HCT116 (cell line): Measurements from ENCODE around the gene DUSP6. TPM values are rescaled to one million over a fixed set of nuclear protein-coding genes. Genes with fewer than 3 reads are reported as not detected.

Experiments used
- ATAC-seq: fragments of 200-7000 bp; cut with Tn5 transposase; 2 replicates; pipeline ENCODE4 v1.9.1; 2020; ENCODE audit warnings: mild to moderate bottlenecking, moderate library complexity
- BruUV-seq: library from RNA; stranded (reverse); fragments of 400-500 nt; replicated peaks from 2 replicates; lab custom pipeline; 2021; lab: Mats Ljungman, UMichigan
- CTCF ChIA-PET: fragments of 300-600 bp; sonication (Branson Sonifier 250); formaldehyde crosslinking; loops from one replicate; lab custom pipeline; 2021; ENCODE audit warnings: antibody characterized with exemption; lab: Charles Lee
- POLR2A ChIA-PET: fragments of 300-600, 350-600 bp; sonication (Branson Sonifier 250); formaldehyde crosslinking; loops from one replicate; lab custom pipeline; 2021; ENCODE audit warnings: antibody characterized with exemption; lab: Charles Lee
- RAD21 ChIA-PET, 2 experiments: fragments of 300-600 bp; sonication (Branson Sonifier 250); formaldehyde crosslinking; loops; one replicate each; lab custom pipeline; 2023; ENCODE audit warnings: low total read pairs in 2 of 2; ENCODE audit not compliant: uncharacterized antibody in 2 of 2, unreplicated experiment in 2 of 2, low non-redundant PET in 1 of 2; lab: Charles Lee
- DNase-seq: peaks from one replicate; pipeline ENCODE4 v3.0.0-alpha.2; 2010; ENCODE audit warnings: low read depth, low spot score
- H2AFZ ChIP-seq: fragments of 200-600 bp; shearing (Covaris generic), sonication (generic); 2 replicates; pipeline ENCODE4 v1.6.1; 2017; ENCODE audit warnings: low read depth, mixed run types, mixed read lengths, antibody characterized with exemption, low read length; ENCODE audit not compliant: poor library complexity, severe bottlenecking
- H3K27ac ChIP-seq: 2 replicates; pipeline ENCODE4 v1.5.1; 2012; ENCODE audit warnings: low read depth, low read length
- H3K27me3 ChIP-seq: fragments of 200-600 bp; sonication (generic); 2 replicates; pipeline ENCODE4 v1.6.1; 2016; ENCODE audit warnings: mixed run types, low read length, mixed read lengths; ENCODE audit not compliant: insufficient read depth
- H3K36me3 ChIP-seq, 2 experiments: fragments of 200-500 bp in 1 of 2; fragments of 200-600 bp in 1 of 2; sonication (Bioruptor generic) in 1 of 2; sonication (generic) in 1 of 2; 2 replicates each; pipeline versions ENCODE4 v1.5.1 to v1.6.1; 2014 to 2016; ENCODE audit warnings: low read length in 2 of 2, inconsistent platforms in 1 of 2, mixed read lengths in 1 of 2, mixed run types in 1 of 2; ENCODE audit not compliant: insufficient read depth in 2 of 2, control insufficient read depth in 1 of 2
- H3K4me1 ChIP-seq, 2 experiments: fragments of 200-600 bp in 1 of 2; sonication (generic) in 1 of 2; 2 replicates each; pipeline versions ENCODE4 v1.5.1 to v1.6.1; 2012 to 2017; ENCODE audit warnings: low read length in 2 of 2, inconsistent platforms in 1 of 2, mild to moderate bottlenecking in 1 of 2, mixed read lengths in 1 of 2, mixed run types in 1 of 2, moderate library complexity in 1 of 2; ENCODE audit not compliant: insufficient read depth in 2 of 2, control insufficient read depth in 1 of 2
- H3K4me2 ChIP-seq: fragments of 200-600 bp; sonication (generic); 2 replicates; pipeline ENCODE4 v1.6.1; 2017; ENCODE audit warnings: mixed run types, low read length, mixed read lengths
- H3K4me3 ChIP-seq, 2 experiments: fragments of 200-600 bp in 1 of 2; sonication (generic) in 1 of 2; replicated peaks in 1 of 2; 2 replicates each; pipeline ENCODE4 v1.5.1; 2011 to 2016; ENCODE audit warnings: low read length in 2 of 2, control low read depth in 1 of 2, low read depth in 1 of 2, mild to moderate bottlenecking in 1 of 2, mixed read lengths in 1 of 2, mixed run types in 1 of 2
- H3K79me2 ChIP-seq: fragments of 200-600 bp; sonication (generic); 2 replicates; pipeline ENCODE4 v1.6.1; 2017; ENCODE audit warnings: mild to moderate bottlenecking, mixed run types, low read length, moderate library complexity, mixed read lengths; ENCODE audit not compliant: insufficient read depth
- H3K9ac ChIP-seq: fragments of 200-600 bp; sonication (generic); 2 replicates; pipeline ENCODE4 v1.6.1; 2016; ENCODE audit warnings: low read length, mixed read lengths
- H3K9me2 ChIP-seq: fragments of 200-600 bp; sonication (generic), shearing (Covaris generic); 2 replicates; pipeline ENCODE4 v1.6.1; 2017; ENCODE audit warnings: mixed run types, mild to moderate bottlenecking, moderate library complexity; ENCODE audit not compliant: insufficient read depth
- H3K9me3 ChIP-seq, 2 experiments: fragments of 200-500 bp in 1 of 2; fragments of 200-600 bp in 1 of 2; sonication (Bioruptor generic) in 1 of 2; sonication (generic) in 1 of 2; 2 replicates each; pipeline ENCODE4 v1.6.1; 2014 to 2017; ENCODE audit warnings: low read length in 2 of 2, mixed read lengths in 2 of 2, inconsistent platforms in 1 of 2, low read depth in 1 of 2, mild to moderate bottlenecking in 1 of 2, mixed run types in 1 of 2, moderate library complexity in 1 of 2; ENCODE audit not compliant: control insufficient read depth in 1 of 2, insufficient read depth in 1 of 2
- H4K20me1 ChIP-seq: fragments of 200-600 bp; sonication (generic), shearing (Covaris generic); 2 replicates; pipeline ENCODE4 v1.6.1; 2017; ENCODE audit warnings: mixed run types, mild to moderate bottlenecking, moderate library complexity; ENCODE audit not compliant: insufficient read depth
- EGR1 ChIP-seq: IDR thresholded peaks from 2 replicates; pipeline ENCODE4 v1.6.1; 2012; ENCODE audit warnings: low read depth
- EZH2 ChIP-seq: fragments of 200-600 bp; sonication (generic); IDR thresholded peaks from 2 replicates; pipeline ENCODE4 v1.6.1; 2017; ENCODE audit warnings: antibody characterized with exemption, mixed run types
- EZH2phosphoT487 ChIP-seq: fragments of 200-600 bp; IDR thresholded peaks from 2 replicates; pipeline ENCODE4 v1.6.1; 2018; ENCODE audit warnings: antibody characterized with exemption, borderline replicate concordance
- FOSL1 ChIP-seq: IDR thresholded peaks from 2 replicates; pipeline ENCODE4 v1.6.1; 2012; ENCODE audit warnings: low read depth
- JUND ChIP-seq: IDR thresholded peaks from 2 replicates; pipeline ENCODE4 v1.6.1; 2012
- MAX ChIP-seq: IDR thresholded peaks from 2 replicates; pipeline ENCODE4 v1.6.1; 2012
- POLR2A ChIP-seq: IDR thresholded peaks from 2 replicates; pipeline ENCODE4 v1.7.0; 2011; ENCODE audit warnings: borderline replicate concordance; ENCODE audit not compliant: insufficient read depth, insufficient read length; ENCODE audit errors: extremely low read depth
- POLR2AphosphoS5 ChIP-seq: IDR thresholded peaks from 2 replicates; pipeline ENCODE4 v1.6.1; 2011; ENCODE audit warnings: mild to moderate bottlenecking, low read depth, low read length, moderate library complexity
- SIN3A ChIP-seq: IDR thresholded peaks from 2 replicates; pipeline ENCODE4 v1.6.1; 2012; ENCODE audit warnings: low read depth
- SRF ChIP-seq: IDR thresholded peaks from 2 replicates; pipeline ENCODE4 v1.6.1; 2012; ENCODE audit warnings: low read depth
- YY1 ChIP-seq: IDR thresholded peaks from 2 replicates; pipeline ENCODE4 v1.6.1; 2011; ENCODE audit warnings: low read length, low read depth, moderate library complexity, mild to moderate bottlenecking; ENCODE audit not compliant: insufficient replicate concordance; ENCODE audit errors: extremely low read depth
- ZFX ChIP-seq: fragments of 450-650 bp; IDR thresholded peaks from 2 replicates; pipeline ENCODE4 v1.6.1; 2017
- ZNF274 ChIP-seq: fragments of 200-500 bp; sonication (Bioruptor generic); IDR thresholded peaks from 2 replicates; pipeline ENCODE4 v1.6.1; 2014; ENCODE audit warnings: mild to moderate bottlenecking, low read depth, low read length, inconsistent platforms
- intact Hi-C: fragments of 100-400 bp; cut with micrococcal nuclease; formaldehyde crosslinking; loops from 2 replicates; pipeline ENCODE4 v1.10.0; 2022
- total RNA-seq: library from RNA; stranded (reverse); gene quantifications from one replicate; pipeline ENCODE4 v1.2.1, GENCODE V29; 2021; ENCODE audit not compliant: unreplicated experiment
- TF ChIP-seq, protein P1 (sequence below): IDR thresholded peaks from 2 replicates; pipeline ENCODE4 v1.6.1; 2011; ENCODE audit warnings: mild to moderate bottlenecking, low read length, moderate library complexity; ENCODE audit not compliant: insufficient replicate concordance; ENCODE audit errors: extremely low read depth
- TF ChIP-seq, protein P2 (sequence below): IDR thresholded peaks from 2 replicates; pipeline ENCODE4 v1.6.1; 2012
- TF ChIP-seq, protein P3 (sequence below), 3 experiments: fragments of 200-600 bp in 1 of 3; sonication (generic) in 1 of 3; IDR thresholded peaks in 2 of 3; conservative IDR thresholded peaks in 1 of 3; 2 replicates each; pipeline ENCODE4 v1.5.1; 2012 to 2017; ENCODE audit warnings: low read depth in 2 of 3, low read length in 2 of 3, antibody characterized with exemption in 1 of 3, borderline replicate concordance in 1 of 3, control low read depth in 1 of 3, mild to moderate bottlenecking in 1 of 3, mixed read lengths in 1 of 3, mixed run types in 1 of 3, moderate library complexity in 1 of 3; ENCODE audit not compliant: insufficient read depth in 1 of 3

DUSP6 gene
- total RNA-seq, 1 experiment from 2014 or later, result 219 TPM

- H3K9me2 ChIP-seq, result no peaks in the 10 kb centered on the region
- CTCF ChIA-PET, result no interaction called here
- no TSS peak for BruUV-seq
- H3K36me3 ChIP-seq, result no peaks in the 10 kb centered on the region
- no peak for DNase-seq
- H3K9me3 ChIP-seq, result no peaks in the 10 kb centered on the region
- H3K9ac ChIP-seq, result no peak overlapping the region
- TF ChIP-seq EGR1 (no peak), POLR2AphosphoS5 (no peak), EZH2phosphoT487 (no peak), POLR2A (no peak), MAX (no peak), FOSL1 (no peak), ZFX (no peak), EZH2 (no peak), JUND (no peak), ZNF274 (no peak), YY1 (no peak), SRF (no peak), SIN3A (no peak)
- TF ChIP-seq, protein P1, sequence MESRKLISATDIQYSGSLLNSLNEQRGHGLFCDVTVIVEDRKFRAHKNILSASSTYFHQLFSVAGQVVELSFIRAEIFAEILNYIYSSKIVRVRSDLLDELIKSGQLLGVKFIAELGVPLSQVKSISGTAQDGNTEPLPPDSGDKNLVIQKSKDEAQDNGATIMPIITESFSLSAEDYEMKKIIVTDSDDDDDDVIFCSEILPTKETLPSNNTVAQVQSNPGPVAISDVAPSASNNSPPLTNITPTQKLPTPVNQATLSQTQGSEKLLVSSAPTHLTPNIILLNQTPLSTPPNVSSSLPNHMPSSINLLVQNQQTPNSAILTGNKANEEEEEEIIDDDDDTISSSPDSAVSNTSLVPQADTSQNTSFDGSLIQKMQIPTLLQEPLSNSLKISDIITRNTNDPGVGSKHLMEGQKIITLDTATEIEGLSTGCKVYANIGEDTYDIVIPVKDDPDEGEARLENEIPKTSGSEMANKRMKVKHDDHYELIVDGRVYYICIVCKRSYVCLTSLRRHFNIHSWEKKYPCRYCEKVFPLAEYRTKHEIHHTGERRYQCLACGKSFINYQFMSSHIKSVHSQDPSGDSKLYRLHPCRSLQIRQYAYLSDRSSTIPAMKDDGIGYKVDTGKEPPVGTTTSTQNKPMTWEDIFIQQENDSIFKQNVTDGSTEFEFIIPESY, result no peak
- TF ChIP-seq, protein P2, sequence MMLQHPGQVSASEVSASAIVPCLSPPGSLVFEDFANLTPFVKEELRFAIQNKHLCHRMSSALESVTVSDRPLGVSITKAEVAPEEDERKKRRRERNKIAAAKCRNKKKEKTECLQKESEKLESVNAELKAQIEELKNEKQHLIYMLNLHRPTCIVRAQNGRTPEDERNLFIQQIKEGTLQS, result no peak
- TF ChIP-seq, protein P3, sequence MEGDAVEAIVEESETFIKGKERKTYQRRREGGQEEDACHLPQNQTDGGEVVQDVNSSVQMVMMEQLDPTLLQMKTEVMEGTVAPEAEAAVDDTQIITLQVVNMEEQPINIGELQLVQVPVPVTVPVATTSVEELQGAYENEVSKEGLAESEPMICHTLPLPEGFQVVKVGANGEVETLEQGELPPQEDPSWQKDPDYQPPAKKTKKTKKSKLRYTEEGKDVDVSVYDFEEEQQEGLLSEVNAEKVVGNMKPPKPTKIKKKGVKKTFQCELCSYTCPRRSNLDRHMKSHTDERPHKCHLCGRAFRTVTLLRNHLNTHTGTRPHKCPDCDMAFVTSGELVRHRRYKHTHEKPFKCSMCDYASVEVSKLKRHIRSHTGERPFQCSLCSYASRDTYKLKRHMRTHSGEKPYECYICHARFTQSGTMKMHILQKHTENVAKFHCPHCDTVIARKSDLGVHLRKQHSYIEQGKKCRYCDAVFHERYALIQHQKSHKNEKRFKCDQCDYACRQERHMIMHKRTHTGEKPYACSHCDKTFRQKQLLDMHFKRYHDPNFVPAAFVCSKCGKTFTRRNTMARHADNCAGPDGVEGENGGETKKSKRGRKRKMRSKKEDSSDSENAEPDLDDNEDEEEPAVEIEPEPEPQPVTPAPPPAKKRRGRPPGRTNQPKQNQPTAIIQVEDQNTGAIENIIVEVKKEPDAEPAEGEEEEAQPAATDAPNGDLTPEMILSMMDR (IDR thresholded peaks at IDR 0.05 in 2 of 3, conservative IDR thresholded peaks at IDR 0.05 in 1 of 3; ENCODE audit: borderline replicate concordance in 1 of 3, insufficient read depth in 1 of 3, low read depth in 2 of 3, low read length in 2 of 3), result no peak
- H2AFZ ChIP-seq, result no peak overlapping the region
- intact Hi-C loops, result no loop called here
- ATAC-seq, result no peak
- no peaks in the 10 kb centered on the region for H4K20me1 ChIP-seq
- H3K27ac ChIP-seq, result no peak overlapping the region
- H3K4me2 ChIP-seq, result no peak overlapping the region
- H3K4me1 ChIP-seq, result peaks cover 0 to 4% of the 10 kb centered on the region in 2 experiments; a peak in 1 of 4 replicates
- POLR2A ChIA-PET, result interaction anchor here (1.0 kb wide), 1 partner anchor 9 kb away, joined by 4 read pairs; no protein-coding TSS in a partner anchor
- no peaks in the 10 kb centered on the region for H3K27me3 ChIP-seq
- no peaks in the 10 kb centered on the region for H3K79me2 ChIP-seq
- no peak overlapping the region for H3K4me3 ChIP-seq
- RAD21 ChIA-PET, result no interaction called here
Observed at GRCh38 chr12:89384807-89385206, 32.5 kb upstream of the DUSP6 start.
